K562 treated with DMSO at 1 percent for 4 hours (cell line): ENCODE results near the gene PXK. TPM values are rescaled to one million over a fixed set of nuclear protein-coding genes. Genes with fewer than 3 reads are reported as not detected.

Experiments
- total RNA-seq: library from RNA; unstranded; fragments of 300-600 nt; gene quantifications from 2 replicates; pipeline ENCODE4 v1.2.3, GENCODE V29; 2022; ENCODE audit not compliant: insufficient read depth

The PXK gene
- total RNA-seq, result 12.6 and 14.6 TPM in 2 replicates

DNA sequence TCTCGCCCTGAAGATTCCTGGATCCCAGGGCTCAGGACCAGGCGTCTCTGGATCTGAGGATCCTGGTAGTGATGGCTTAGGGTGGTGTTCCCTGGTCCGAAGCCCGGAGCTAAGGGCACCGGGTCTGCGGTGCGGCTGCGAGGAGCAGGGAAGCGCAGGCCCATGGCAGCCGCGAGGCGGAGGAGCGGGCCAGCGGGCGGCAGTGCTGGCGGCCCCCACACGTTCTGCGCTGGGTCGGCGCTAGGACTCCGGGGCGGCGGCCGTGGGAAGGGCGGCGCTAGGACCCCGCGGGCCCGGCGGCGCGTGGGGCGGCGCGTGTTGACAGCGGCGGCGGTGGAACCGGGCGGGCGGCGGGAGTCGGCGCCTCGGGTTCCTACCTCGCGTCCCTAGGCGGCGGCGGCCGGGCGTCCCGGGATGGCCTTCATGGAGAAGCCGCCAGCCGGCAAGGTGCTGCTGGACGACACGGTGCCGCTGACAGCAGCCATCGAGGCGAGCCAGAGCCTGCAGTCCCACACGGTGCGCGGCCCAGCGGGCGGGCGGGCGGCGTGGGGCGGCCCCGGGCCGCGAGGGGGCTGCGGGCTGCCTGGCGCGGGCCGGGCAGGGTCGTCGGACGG lies at the start of gene PXK:
Gene PXK (plus strand): TSS at position 318 of the 614 bp plus-strand sequence. CDS start 97 bp downstream, at position 415.

GRCh38 chr3:58305882-58306711 lies 26.6 kb upstream of the PXK start, which contains the start of the genes HTD2 and RPP14:
Gene HTD2 (plus strand): TSS chr3:58306520. CDS start chr3:58317614, 11,094 bp downstream.
Gene RPP14 (plus strand): TSS chr3:58306245. CDS start chr3:58310330, 4,085 bp downstream.

GRCh38 chr3:58433400-58434167 lies 100.9 kb downstream of the PXK start, which contains the start of gene PDHB:
Gene PDHB (minus strand): TSS chr3:58433832. CDS start chr3:58433809, 23 bp downstream.

Other genes with a start within 250 kb of the PXK start
- gene DNASE1L3, start 121.9 kb upstream of the PXK start, total RNA-seq, result not detected in 2 replicates
- 5.4 and 6.5 TPM in 2 replicates for gene ABHD6, start 95.1 kb upstream of the PXK start, total RNA-seq
- gene RPP14, start 26.6 kb upstream of the PXK start, total RNA-seq, result 4.6 and 7.3 TPM in 2 replicates
- 3.3 and 4.0 TPM in 2 replicates for gene HTD2, start 26.4 kb upstream of the PXK start, total RNA-seq
- 40.8 and 42.6 TPM in 2 replicates for gene PDHB, start 100.9 kb downstream of the PXK start, total RNA-seq
- gene KCTD6, start 159.2 kb downstream of the PXK start, total RNA-seq, result 3.1 and 4.7 TPM in 2 replicates
- gene ACOX2, start 204.3 kb downstream of the PXK start, total RNA-seq, result not detected in 2 replicates
- gene FAM107A, start 244.5 kb downstream of the PXK start, total RNA-seq, result not detected in 2 replicates